Frontal cortex (tissue), 4 donors: ENCODE results near the gene CNOT6. TPM values are rescaled to one million over a fixed set of nuclear protein-coding genes. Genes with fewer than 3 reads are reported as not detected.

Source experiments
- DNase-seq, 2 donors: peaks; one replicate each; pipeline ENCODE4 v3.0.0; 2012; ENCODE audit warnings: low spot score in 2 of 2
- FAIRE-seq: peaks from 2 replicates; lab custom pipeline; 2012; peaks lifted over from hg19 to GRCh38; lab: Jason Lieb, UNC
- total RNA-seq: library from RNA; depleted of rRNA; stranded (reverse); fragments of >200 nt; gene quantifications from one replicate; pipeline ENCODE4 v1.2.3, GENCODE V29; 2014
- donor health status: control.
- donor health status: control.
- donor health status: control.

Gene CNOT6
- total RNA-seq, 1 donor from 2014 or later, result 34.6 TPM

DNA sequence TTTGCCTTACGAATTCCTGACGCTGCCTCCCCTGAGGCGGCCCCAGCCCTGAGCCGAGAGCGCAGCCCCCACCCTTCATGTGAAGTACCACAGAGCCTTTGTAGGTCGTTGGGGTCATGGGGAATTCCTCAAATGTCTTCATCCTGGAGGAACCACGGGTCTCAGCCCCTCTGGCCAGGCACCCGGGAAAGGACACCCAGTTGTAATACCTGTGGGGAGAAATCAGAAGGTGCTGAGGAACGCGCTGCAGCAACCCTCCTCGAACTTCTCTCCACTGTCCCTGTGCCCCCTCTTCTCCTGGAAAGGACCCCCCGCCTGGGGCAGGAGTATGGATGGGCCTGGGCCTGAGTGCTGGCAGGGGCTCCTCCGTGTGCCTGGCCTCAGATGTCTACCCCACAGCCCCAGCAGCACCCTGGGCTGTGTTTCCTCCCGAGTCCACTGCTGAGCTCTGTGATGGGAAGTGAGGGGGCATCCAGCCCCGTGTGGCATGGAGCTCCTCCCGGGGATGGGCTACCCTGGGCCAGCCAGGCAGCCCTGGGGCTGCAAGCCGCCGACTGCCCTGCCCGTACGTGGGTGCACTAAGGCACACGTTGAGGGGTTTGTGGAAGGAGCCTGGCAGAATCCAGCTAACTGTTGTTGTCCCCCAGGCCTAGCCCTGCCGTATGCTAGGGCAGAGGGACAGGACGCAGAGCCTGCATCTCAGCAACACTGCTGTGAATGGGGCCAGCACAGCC, 115.8 kb downstream of the CNOT6 start:
- DNase-seq, result no peak
- FAIRE-seq, result no peak

GRCh38 chr5:180611140-180611850, 117.1 kb downstream of the CNOT6 start:
- no peak for DNase-seq

GRCh38 chr5:180612683-180613082, 118.5 kb downstream of the CNOT6 start:
- FAIRE-seq (no peak), DNase-seq (no peak)

More at GRCh38 chr5:180611140-180611850, 117.1 kb downstream of the CNOT6 start:
- FAIRE-seq, result no peak

DNA sequence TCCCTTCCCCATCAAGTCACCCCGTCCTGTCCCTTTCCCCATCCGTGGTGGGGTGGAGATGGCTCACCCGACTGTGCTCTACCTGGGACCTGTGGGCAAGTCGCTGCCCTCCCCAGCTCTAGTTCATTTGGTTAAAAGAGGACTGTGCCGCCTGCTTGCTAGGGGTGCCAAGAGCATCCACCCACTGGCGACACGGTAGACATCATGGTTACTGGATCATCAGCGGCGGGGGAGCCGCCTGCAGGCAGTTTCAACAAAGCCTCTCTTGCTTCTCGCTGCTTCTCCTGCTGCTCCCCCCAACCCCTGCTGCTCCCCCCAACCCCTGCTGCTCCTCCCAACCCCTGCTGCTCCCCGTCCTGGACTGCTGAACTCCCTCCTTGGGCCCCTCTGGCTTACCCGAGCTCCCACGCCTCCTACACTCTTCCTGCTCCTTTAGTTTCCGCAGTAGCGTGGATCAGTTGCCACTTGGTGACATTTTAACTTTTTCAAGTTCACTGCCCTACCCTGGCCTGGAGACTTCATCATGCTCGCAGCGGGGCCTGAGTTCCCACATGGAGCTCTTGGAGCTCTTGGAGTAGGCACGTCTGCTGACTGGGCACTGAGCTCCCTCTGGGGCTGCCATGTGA, 119.1 kb downstream of the CNOT6 start:
- FAIRE-seq (no peak), DNase-seq (no peak)

DNA sequence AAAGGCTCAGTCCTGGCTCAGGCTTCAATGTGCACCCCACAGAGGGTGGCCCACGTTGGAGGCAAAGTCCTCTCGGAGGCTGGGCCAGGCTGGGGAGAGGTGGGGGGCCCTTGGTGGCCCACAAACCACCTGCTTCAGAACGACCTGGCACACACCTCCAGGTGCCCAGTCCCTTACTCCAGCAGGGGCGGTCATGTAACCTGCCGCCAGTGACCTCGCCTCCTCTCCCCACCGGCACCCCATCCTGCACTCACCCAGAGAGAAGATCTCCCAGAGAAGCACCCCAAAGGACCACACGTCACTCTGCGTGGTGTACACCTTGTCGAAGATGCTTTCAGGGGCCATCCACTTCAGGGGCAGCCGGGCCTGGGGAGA, 119.6 kb downstream of the CNOT6 start:
- no peak for FAIRE-seq

DNA sequence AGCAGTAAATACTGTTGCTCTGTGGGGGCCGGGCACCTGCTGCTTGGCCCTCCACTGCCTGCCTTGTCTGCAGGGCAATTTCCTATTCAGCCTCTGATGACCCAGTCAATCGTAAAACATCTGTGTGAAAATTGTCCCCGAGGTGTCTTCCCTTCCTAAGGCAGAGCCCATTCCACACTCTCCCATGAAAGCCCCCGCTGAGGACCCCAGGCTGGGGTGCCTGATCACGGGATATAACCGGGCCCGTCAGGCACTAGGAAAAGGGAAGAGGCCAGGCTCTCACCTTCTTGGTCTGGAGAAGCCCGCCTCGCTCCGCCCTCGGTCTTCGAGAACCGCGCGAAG, 124.3 kb downstream of the CNOT6 start:
- no peak for DNase-seq
- FAIRE-seq, result no peak

More for the DNA sequence above, 119.6 kb downstream of the CNOT6 start:
- no peak for DNase-seq

GRCh38 chr5:180618829-180619562, 124.8 kb downstream of the CNOT6 start:
- DNase-seq, result peak in 1 of 2 donors; percentile 61
- FAIRE-seq, result no peak

- DNase-seq (no peak), FAIRE-seq (no peak)
Measured at GRCh38 chr5:180619563-180619915, 125.4 kb downstream of the CNOT6 start.

GRCh38 chr5:180620014-180620413, 125.8 kb downstream of the CNOT6 start:
- no peak for FAIRE-seq
- no peak for DNase-seq

DNA sequence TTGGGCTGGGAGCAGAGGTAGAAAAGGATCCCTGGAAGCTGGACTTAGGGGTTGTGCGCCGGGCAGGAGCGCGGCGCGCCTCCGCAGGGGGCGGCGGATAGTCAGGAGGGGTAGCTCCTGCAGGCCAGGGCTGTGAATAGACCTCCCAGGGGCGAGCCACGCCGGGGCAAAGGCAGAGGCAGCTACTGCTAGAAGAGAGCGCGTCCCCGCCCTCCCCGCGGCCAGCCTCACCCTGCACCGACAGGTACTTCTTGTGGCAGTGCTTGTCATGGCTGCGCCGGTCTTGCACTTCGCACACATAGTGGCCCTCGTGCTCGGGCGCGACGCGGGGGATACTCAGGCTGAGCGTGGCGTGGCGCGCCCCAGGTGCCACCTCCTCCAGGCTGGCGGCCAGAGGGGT, 127.1 kb downstream of the CNOT6 start:
- no peak for FAIRE-seq
- DNase-seq, result no peak

DNA sequence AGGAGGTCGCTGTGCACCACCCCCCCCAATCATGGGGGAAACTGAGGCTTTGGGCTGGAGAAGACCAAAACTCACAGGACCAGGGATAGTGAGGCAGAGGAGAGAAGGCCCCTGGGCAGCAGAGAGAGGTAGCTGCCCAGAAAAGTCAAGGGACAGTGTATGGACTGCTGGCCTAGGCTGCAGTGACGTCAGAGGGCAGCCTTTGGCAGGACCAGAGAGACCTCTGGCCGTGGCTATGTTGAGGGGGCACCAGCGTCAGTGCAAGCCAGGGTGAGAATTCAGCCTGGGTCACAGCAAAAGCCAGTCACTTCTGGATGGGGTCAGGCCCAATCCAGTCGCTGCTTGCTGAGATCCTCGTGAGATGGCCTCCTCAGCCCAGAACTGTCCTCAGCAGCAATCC, 128.7 kb downstream of the CNOT6 start:
- FAIRE-seq (no peak), DNase-seq (no peak)

DNA sequence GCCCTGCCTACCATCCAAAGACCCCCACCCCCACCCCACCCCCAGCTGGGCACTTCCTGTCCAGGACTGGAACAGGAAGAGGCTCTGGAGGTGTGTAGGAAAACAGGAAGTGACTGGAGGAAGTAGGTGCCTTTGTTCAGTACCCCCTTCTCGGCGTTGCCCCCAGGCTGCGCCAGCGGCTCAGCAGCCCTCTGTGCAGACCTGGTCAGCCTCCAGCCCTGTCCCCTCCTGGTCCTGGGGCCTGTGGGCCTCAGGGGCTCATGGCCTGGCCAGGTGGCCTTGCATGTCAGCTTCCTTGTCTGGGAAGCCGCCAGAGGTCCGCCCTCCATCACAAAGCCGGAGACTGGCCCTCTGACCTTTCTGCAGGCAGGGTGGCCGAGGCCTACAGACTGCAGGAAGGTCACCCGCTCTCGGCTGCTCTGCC, 129.2 kb downstream of the CNOT6 start:
- FAIRE-seq (no peak), DNase-seq (no peak)

- DNase-seq (no peak), FAIRE-seq (no peak)
Measured at GRCh38 chr5:180623844-180624243, 129.7 kb downstream of the CNOT6 start.

- FAIRE-seq (no peak), DNase-seq (no peak)
Measured at GRCh38 chr5:180624587-180624986, 130.4 kb downstream of the CNOT6 start.

- DNase-seq, result no peak
- FAIRE-seq, result no peak
Measured at GRCh38 chr5:180625125-180625790, 131.1 kb downstream of the CNOT6 start.

DNA sequence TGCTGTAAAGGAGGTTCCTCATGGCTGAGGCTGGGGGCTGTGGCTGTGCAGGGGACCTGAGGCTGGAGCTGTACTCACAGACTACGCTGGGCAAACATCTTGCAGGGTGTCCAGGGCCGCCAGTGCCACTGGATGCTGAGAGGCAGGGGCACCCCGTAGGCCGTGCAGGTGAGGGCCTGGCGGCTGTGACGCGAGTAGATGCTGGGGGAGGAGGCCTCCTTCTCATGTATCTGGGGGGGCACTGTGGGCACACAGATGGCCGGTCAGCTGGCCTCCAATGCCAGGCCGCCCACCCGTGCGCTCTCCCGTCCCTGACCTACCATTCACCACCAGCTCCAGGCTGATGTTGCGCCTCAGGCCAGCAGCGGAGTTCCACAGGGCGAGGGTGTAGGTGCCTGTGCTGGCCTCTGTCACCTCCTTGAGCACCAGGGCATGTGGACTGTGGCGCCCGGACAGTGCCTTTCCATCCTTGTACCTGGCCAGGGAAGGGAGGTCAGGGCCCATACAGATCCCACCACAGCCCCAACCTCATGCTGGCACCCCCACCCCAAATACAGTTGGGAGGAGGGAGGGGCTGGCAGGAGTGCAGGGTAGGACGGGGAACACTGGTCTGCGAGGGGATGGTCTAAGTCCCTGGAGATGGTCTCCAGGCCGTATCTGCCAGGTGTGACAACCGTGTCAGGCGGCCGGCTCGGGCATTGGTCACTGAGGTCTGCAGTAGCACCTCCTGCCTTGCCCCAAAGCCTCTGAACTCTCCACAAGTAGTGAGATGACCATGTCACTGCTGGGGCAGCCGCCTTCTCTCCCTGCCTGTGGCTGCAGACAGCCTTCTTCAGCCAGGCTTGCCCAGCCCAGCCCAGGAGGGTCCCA, 131.8 kb downstream of the CNOT6 start:
- FAIRE-seq (no peak), DNase-seq (no peak)

DNA sequence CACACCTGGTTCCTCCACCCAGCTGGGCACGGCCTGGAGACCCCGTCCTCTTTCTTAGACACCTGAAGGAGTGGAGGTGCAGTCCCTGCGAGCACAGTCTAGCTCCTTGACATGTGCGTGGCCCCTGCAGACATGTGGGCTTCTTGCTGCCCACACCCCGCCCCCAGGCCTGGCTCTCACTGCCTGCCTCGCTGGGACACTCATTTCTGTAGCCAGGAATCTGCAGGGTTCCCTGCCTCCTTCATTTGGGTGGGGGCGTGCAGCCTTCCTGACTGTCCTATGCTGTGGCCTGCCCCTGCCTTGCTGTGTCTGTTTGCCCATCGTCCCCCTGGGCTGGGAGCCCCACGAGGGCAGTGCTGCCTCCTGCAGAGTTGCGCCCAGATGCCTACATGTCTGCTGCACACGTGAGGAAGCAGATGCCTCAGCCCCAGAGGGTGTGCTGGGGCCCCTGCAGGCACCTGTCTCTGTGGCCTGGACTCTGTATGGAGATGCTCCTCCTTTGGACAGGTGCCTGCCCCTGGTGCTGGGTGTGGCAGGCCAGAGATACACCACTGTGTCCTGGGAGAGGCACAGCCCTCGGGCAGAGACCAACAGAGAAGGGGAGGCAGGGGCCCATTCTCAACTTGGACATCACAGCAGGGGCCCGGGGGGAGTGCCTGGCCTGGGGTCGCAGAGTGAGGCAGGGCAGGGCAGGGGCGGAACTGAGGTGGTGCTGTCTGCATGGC, 132.6 kb downstream of the CNOT6 start:
- no peak for DNase-seq
- no peak for FAIRE-seq

- DNase-seq (no peak), FAIRE-seq (no peak)
Measured at GRCh38 chr5:180627386-180628120, 133.4 kb downstream of the CNOT6 start.
